ENCODE results near the gene ADGRB2.

DNA sequence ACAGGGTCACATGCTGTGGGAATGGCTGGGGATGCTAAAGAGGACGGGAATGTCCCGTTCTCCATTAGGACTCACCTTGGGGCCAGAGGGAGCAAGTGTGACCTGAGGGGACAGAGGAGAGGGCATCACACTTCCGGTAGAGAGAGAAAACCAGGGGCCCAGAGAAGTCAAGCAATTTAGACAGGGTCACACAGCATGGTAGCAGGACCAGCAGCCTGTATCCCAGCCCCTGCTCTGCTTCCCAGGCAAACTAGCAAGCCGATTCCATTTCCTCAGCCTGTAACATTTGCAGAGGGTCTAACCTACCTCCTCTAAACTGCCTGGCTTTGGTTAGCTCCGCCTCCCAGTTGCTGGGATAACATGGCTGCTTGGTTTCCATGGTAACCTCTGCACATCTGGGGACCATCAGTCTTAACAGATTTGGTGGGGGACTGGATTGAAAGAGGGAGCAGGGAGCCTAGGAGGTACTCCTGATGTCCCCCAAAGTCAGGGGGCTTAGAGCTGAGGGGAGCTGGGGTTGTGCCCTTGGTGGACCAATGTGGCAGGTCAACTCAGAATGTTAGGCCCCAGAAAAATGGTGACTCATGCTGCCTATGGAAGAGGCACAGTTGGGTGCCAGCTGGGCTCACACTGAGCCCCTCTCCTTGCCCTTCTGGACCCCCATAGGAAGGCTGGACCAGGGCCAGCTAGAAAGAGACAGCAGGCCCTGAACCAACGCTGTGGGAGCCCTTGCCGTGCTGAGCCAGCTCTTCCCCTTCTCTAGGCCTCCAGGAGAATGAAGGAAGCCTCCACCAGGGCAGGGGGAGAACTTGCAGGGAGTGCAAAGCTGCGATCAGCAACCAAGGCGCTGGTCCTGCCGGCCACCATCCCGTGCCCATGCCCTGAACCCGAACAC is 69.8 kb downstream of the ADGRB2 start:
- TF ChIP-seq POLR2A (IDR thresholded peaks at IDR 0.05) (no peak), EP300 (IDR thresholded peaks at IDR 0.05) (no peak)
- TF ChIP-seq, protein P1, sequence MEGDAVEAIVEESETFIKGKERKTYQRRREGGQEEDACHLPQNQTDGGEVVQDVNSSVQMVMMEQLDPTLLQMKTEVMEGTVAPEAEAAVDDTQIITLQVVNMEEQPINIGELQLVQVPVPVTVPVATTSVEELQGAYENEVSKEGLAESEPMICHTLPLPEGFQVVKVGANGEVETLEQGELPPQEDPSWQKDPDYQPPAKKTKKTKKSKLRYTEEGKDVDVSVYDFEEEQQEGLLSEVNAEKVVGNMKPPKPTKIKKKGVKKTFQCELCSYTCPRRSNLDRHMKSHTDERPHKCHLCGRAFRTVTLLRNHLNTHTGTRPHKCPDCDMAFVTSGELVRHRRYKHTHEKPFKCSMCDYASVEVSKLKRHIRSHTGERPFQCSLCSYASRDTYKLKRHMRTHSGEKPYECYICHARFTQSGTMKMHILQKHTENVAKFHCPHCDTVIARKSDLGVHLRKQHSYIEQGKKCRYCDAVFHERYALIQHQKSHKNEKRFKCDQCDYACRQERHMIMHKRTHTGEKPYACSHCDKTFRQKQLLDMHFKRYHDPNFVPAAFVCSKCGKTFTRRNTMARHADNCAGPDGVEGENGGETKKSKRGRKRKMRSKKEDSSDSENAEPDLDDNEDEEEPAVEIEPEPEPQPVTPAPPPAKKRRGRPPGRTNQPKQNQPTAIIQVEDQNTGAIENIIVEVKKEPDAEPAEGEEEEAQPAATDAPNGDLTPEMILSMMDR (IDR thresholded peaks at IDR 0.05): peak in 1 of 5 experiments; percentile 12
